ENCODE data around the gene MYH9.

- TF ChIP-seq, protein P1, sequence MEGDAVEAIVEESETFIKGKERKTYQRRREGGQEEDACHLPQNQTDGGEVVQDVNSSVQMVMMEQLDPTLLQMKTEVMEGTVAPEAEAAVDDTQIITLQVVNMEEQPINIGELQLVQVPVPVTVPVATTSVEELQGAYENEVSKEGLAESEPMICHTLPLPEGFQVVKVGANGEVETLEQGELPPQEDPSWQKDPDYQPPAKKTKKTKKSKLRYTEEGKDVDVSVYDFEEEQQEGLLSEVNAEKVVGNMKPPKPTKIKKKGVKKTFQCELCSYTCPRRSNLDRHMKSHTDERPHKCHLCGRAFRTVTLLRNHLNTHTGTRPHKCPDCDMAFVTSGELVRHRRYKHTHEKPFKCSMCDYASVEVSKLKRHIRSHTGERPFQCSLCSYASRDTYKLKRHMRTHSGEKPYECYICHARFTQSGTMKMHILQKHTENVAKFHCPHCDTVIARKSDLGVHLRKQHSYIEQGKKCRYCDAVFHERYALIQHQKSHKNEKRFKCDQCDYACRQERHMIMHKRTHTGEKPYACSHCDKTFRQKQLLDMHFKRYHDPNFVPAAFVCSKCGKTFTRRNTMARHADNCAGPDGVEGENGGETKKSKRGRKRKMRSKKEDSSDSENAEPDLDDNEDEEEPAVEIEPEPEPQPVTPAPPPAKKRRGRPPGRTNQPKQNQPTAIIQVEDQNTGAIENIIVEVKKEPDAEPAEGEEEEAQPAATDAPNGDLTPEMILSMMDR (IDR thresholded peaks at IDR 0.05), result no peak
- TF ChIP-seq POLR2A (IDR thresholded peaks at IDR 0.05), result no peak
These were observed 7.5 kb upstream of the MYH9 start for GRCh38 chr22:36395055-36395849.

Data from Peyer's patch (tissue), 4 donors.